HUES6 (cell line): ENCODE measurements around the gene TTC8.

Source experiments
- H3K27ac ChIP-seq: 2 replicates; pipeline ENCODE4 v1.7.0; 2013; ENCODE audit warnings: low read depth, mild to moderate bottlenecking, low read length, inconsistent platforms
- H3K27me3 ChIP-seq: 2 replicates; pipeline ENCODE4 v1.6.1; 2013; ENCODE audit warnings: low read length; ENCODE audit not compliant: control insufficient read depth, insufficient read depth
- H3K36me3 ChIP-seq: 2 replicates; pipeline ENCODE4 v1.6.1; 2013; ENCODE audit warnings: low read length; ENCODE audit not compliant: control insufficient read depth, insufficient read depth
- H3K4me1 ChIP-seq: 2 replicates; pipeline ENCODE4 v1.6.1; 2013; ENCODE audit warnings: low read length; ENCODE audit not compliant: control insufficient read depth, insufficient read depth
- H3K4me3 ChIP-seq: 2 replicates; pipeline ENCODE4 v1.5.1; 2013; ENCODE audit warnings: low read depth, low read length
- H3K9ac ChIP-seq: one replicate; pipeline ENCODE4 v1.6.1; 2013; ENCODE audit warnings: mild to moderate bottlenecking, low read length
- H3K9me3 ChIP-seq: 2 replicates; pipeline ENCODE4 v1.6.1; 2013; ENCODE audit warnings: low read depth, low read length; ENCODE audit not compliant: control insufficient read depth, insufficient read depth

TTC8 gene

GRCh38 chr14:88901991-88902390 is 77.5 kb downstream of the TTC8 start:
- H3K36me3 ChIP-seq, result no peaks in the 10 kb centered on the region
- H3K9me3 ChIP-seq, result peaks cover 5% of the 10 kb centered on the region; the same call in 1 of the 2 replicates
- H3K27me3 ChIP-seq, result peaks cover 4% of the 10 kb centered on the region; the same call in 1 of the 2 replicates
- no peak overlapping the region for H3K27ac ChIP-seq
- H3K4me1 ChIP-seq, result no peaks in the 10 kb centered on the region
- H3K4me3 ChIP-seq, result no peak overlapping the region
- no peak overlapping the region for H3K9ac ChIP-seq

- H3K27ac ChIP-seq, result no peak overlapping the region
- H3K4me1 ChIP-seq, result no peaks in the 10 kb centered on the region
These were observed 78.4 kb downstream of the TTC8 start for GRCh38 chr14:88902850-88903249.

GRCh38 chr14:88904206-88904647 is 79.8 kb downstream of the TTC8 start:
- Histone ChIP-seq H3K4me3 (no peak overlapping the region), H3K27ac (no peak overlapping the region), H3K36me3 (no peaks in the 10 kb centered on the region), H3K9me3 (peaks cover 4% of the 10 kb centered on the region; the same call in 1 of the 2 replicates), H3K4me1 (no peaks in the 10 kb centered on the region), H3K27me3 (peaks cover 4% of the 10 kb centered on the region; the same call in 1 of the 2 replicates), H3K9ac (no peak overlapping the region)

More at GRCh38 chr14:88902850-88903249, 78.4 kb downstream of the TTC8 start:
- Histone ChIP-seq H3K9ac (no peak overlapping the region), H3K27me3 (peaks cover 4% of the 10 kb centered on the region; the same call in 1 of the 2 replicates), H3K36me3 (no peaks in the 10 kb centered on the region), H3K4me3 (no peak overlapping the region), H3K9me3 (peaks cover 4% of the 10 kb centered on the region)

- no peak overlapping the region for H3K9ac ChIP-seq
- peaks cover 4% of the 10 kb centered on the region; the same call in 1 of the 2 replicates for H3K27me3 ChIP-seq
- H3K4me3 ChIP-seq, result no peak overlapping the region
- no peaks in the 10 kb centered on the region for H3K36me3 ChIP-seq
- peaks cover 4% of the 10 kb centered on the region; the same call in 1 of the 2 replicates for H3K9me3 ChIP-seq
- H3K4me1 ChIP-seq, result no peaks in the 10 kb centered on the region
- no peak overlapping the region for H3K27ac ChIP-seq
These were observed 80.4 kb downstream of the TTC8 start for GRCh38 chr14:88904864-88905263.

- no peak overlapping the region for H3K4me3 ChIP-seq
- H3K4me1 ChIP-seq, result no peaks in the 10 kb centered on the region
- no peaks in the 10 kb centered on the region for H3K27me3 ChIP-seq
- no peak overlapping the region for H3K27ac ChIP-seq
- H3K36me3 ChIP-seq, result no peaks in the 10 kb centered on the region
- no peak overlapping the region for H3K9ac ChIP-seq
- peaks cover 4% of the 10 kb centered on the region; the same call in 1 of the 2 replicates for H3K9me3 ChIP-seq
These were observed 83.8 kb downstream of the TTC8 start for GRCh38 chr14:88908216-88908615.

- no peaks in the 10 kb centered on the region for H3K4me1 ChIP-seq
- H3K4me3 ChIP-seq, result no peak overlapping the region
- no peak overlapping the region for H3K27ac ChIP-seq
- no peak overlapping the region for H3K9ac ChIP-seq
- H3K9me3 ChIP-seq, result peaks cover 4% of the 10 kb centered on the region; the same call in 1 of the 2 replicates
- no peaks in the 10 kb centered on the region for H3K27me3 ChIP-seq
- H3K36me3 ChIP-seq, result no peaks in the 10 kb centered on the region
These were observed 85.9 kb downstream of the TTC8 start for GRCh38 chr14:88910386-88910785.

GRCh38 chr14:88911809-88912208 is 87.4 kb downstream of the TTC8 start:
- peaks cover 4% of the 10 kb centered on the region; the same call in 1 of the 2 replicates for H3K9me3 ChIP-seq
- H3K4me3 ChIP-seq, result no peak overlapping the region
- H3K27me3 ChIP-seq, result no peaks in the 10 kb centered on the region
- no peaks in the 10 kb centered on the region for H3K4me1 ChIP-seq
- H3K27ac ChIP-seq, result no peak overlapping the region
- no peaks in the 10 kb centered on the region for H3K36me3 ChIP-seq
- H3K9ac ChIP-seq, result no peak overlapping the region

- Histone ChIP-seq H3K4me1 (no peaks in the 10 kb centered on the region), H3K27me3 (no peaks in the 10 kb centered on the region), H3K27ac (no peak overlapping the region), H3K4me3 (no peak overlapping the region), H3K36me3 (no peaks in the 10 kb centered on the region), H3K9ac (no peak overlapping the region), H3K9me3 (no peaks in the 10 kb centered on the region)
These were observed 90.5 kb downstream of the TTC8 start for GRCh38 chr14:88914956-88915355.

GRCh38 chr14:88919502-88919901 is 95.1 kb downstream of the TTC8 start:
- Histone ChIP-seq H3K4me1 (no peaks in the 10 kb centered on the region), H3K9me3 (peaks cover 11% of the 10 kb centered on the region; the same call in 1 of the 2 replicates)

More at GRCh38 chr14:88919502-88919901, 95.1 kb downstream of the TTC8 start:
- Histone ChIP-seq H3K36me3 (no peaks in the 10 kb centered on the region), H3K4me3 (no peak overlapping the region), H3K27me3 (no peaks in the 10 kb centered on the region), H3K9ac (no peak overlapping the region), H3K27ac (no peak overlapping the region)
